DND-41 (cell line): ENCODE results near the gene WDR45.

Experiments used
- ATAC-seq: fragments of 200-7000 bp; cut with Tn5 transposase; 3 replicates; pipeline ENCODE4 v1.9.1; 2021; ENCODE audit warnings: low read depth; ENCODE audit not compliant: insufficient read depth
- DNase-seq: peaks from one replicate; pipeline ENCODE4 v3.0.0-alpha.2; 2020
- H2AFZ ChIP-seq: 2 replicates; pipeline ENCODE4 v1.6.0; 2012; ENCODE audit warnings: low read depth, low read length
- H3K27ac ChIP-seq: 2 replicates; pipeline ENCODE4 v1.5.1; 2012; ENCODE audit warnings: low read length, inconsistent platforms
- H3K27me3 ChIP-seq: fragments of 200-600 bp; sonication (generic); 2 replicates; pipeline ENCODE4 v1.6.0; 2012; ENCODE audit warnings: low read length, mild to moderate bottlenecking, inconsistent platforms; ENCODE audit not compliant: insufficient read depth, poor library complexity
- H3K36me3 ChIP-seq: 2 replicates; pipeline ENCODE4 v1.5.1; 2012; ENCODE audit warnings: low read length, inconsistent platforms; ENCODE audit not compliant: insufficient read depth
- H3K4me1 ChIP-seq: 2 replicates; pipeline ENCODE4 v1.5.1; 2012; ENCODE audit warnings: mild to moderate bottlenecking, low read length; ENCODE audit not compliant: insufficient read depth
- H3K4me2 ChIP-seq: 2 replicates; pipeline ENCODE4 v1.6.0; 2012; ENCODE audit warnings: mild to moderate bottlenecking, moderate library complexity, low read length, inconsistent platforms; ENCODE audit not compliant: insufficient read depth
- H3K4me3 ChIP-seq, 2 experiments: fragments of 200-600 bp in 1 of 2; shearing (Covaris generic) in 1 of 2; 2 replicates each; pipeline ENCODE4 v1.5.1; 2012 to 2016; ENCODE audit warnings: inconsistent platforms in 2 of 2, low read length in 2 of 2, mild to moderate bottlenecking in 2 of 2, low read depth in 1 of 2, moderate library complexity in 1 of 2
- H3K79me2 ChIP-seq: 2 replicates; pipeline ENCODE4 v1.6.0; 2012; ENCODE audit warnings: low read length, inconsistent platforms; ENCODE audit not compliant: insufficient read depth
- H3K9ac ChIP-seq: 2 replicates; pipeline ENCODE4 v1.6.0; 2012; ENCODE audit warnings: low read depth, mild to moderate bottlenecking, inconsistent platforms, low read length, moderate library complexity
- H3K9me3 ChIP-seq: 2 replicates; pipeline ENCODE4 v1.5.1; 2012; ENCODE audit warnings: low read length, moderate library complexity, mild to moderate bottlenecking, inconsistent platforms; ENCODE audit not compliant: insufficient read depth, severe bottlenecking
- H4K20me1 ChIP-seq: 2 replicates; pipeline ENCODE4 v1.6.0; 2012; ENCODE audit warnings: low read length; ENCODE audit not compliant: insufficient read depth
- EZH2 ChIP-seq: IDR thresholded peaks from 3 replicates; pipeline ENCODE4 v1.6.1; 2012; ENCODE audit warnings: borderline replicate concordance, low read depth, mild to moderate bottlenecking, moderate library complexity, low read length, inconsistent platforms; ENCODE audit not compliant: severe bottlenecking
- TF ChIP-seq, protein P1 (sequence below): IDR thresholded peaks from 2 replicates; pipeline ENCODE4 v1.5.1; 2012; ENCODE audit warnings: borderline replicate concordance, low read length, moderate library complexity, mild to moderate bottlenecking; ENCODE audit not compliant: poor library complexity, severe bottlenecking; ENCODE audit errors: extremely low read depth

The WDR45 gene

DNA sequence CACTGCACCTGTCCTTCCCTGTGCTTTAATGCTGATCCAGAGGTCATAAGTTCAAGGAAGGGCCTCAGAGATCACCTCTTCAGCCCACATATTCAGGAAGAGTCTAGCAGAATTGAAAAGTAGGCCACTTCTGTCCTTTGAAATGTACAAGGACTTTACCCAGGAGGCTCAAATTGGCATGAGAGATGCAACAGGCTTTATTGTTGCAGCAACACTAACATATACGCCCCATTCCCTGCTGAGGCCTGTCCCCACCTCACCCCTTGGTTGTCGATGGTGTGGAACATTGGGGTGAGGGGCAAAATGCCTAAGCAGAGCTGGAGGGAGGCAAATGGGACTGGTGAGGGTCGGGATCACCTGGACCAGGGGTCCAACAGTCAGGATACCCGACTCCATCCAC, 8.7 kb downstream of the WDR45 start:
- no peaks in the 10 kb centered on the region for H3K27me3 ChIP-seq
- H3K4me1 ChIP-seq: peaks cover 27% of the 10 kb centered on the region
- H3K9ac ChIP-seq: no peak overlapping the region
- no peak overlapping the region for H3K27ac ChIP-seq
- TF ChIP-seq, protein P1, sequence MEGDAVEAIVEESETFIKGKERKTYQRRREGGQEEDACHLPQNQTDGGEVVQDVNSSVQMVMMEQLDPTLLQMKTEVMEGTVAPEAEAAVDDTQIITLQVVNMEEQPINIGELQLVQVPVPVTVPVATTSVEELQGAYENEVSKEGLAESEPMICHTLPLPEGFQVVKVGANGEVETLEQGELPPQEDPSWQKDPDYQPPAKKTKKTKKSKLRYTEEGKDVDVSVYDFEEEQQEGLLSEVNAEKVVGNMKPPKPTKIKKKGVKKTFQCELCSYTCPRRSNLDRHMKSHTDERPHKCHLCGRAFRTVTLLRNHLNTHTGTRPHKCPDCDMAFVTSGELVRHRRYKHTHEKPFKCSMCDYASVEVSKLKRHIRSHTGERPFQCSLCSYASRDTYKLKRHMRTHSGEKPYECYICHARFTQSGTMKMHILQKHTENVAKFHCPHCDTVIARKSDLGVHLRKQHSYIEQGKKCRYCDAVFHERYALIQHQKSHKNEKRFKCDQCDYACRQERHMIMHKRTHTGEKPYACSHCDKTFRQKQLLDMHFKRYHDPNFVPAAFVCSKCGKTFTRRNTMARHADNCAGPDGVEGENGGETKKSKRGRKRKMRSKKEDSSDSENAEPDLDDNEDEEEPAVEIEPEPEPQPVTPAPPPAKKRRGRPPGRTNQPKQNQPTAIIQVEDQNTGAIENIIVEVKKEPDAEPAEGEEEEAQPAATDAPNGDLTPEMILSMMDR: no peak
- TF ChIP-seq EZH2: no peak
- ATAC-seq (no peak), DNase-seq (no peak)
- no peak overlapping the region for H3K4me3 ChIP-seq
- H3K79me2 ChIP-seq: peaks cover 16% of the 10 kb centered on the region
- no peak overlapping the region for H3K4me2 ChIP-seq
- H2AFZ ChIP-seq: no peak overlapping the region
- no peaks in the 10 kb centered on the region for H3K9me3 ChIP-seq
- no peaks in the 10 kb centered on the region; the same call in 1 of the 2 replicates for H4K20me1 ChIP-seq
- H3K36me3 ChIP-seq: peaks cover 17% of the 10 kb centered on the region

- Histone ChIP-seq H3K9ac (no peak overlapping the region), H3K4me3 (no peak overlapping the region), H4K20me1 (no peaks in the 10 kb centered on the region; the same call in 1 of the 2 replicates), H3K27me3 (no peaks in the 10 kb centered on the region), H3K4me2 (no peak overlapping the region), H3K4me1 (peaks cover 18% of the 10 kb centered on the region), H3K9me3 (no peaks in the 10 kb centered on the region), H3K36me3 (peaks cover 12% of the 10 kb centered on the region), H3K27ac (no peak overlapping the region), H2AFZ (no peak overlapping the region), H3K79me2 (peaks cover 16% of the 10 kb centered on the region)
- no peak for TF ChIP-seq EZH2
- TF ChIP-seq, protein P1: no peak
- DNase-seq (no peak), ATAC-seq (no peak)
Observed at GRCh38 chrX:49069038-49069437, 10.6 kb downstream of the WDR45 start.

GRCh38 chrX:49067285-49068120, 12.2 kb downstream of the WDR45 start:
- Histone ChIP-seq H3K4me2 (no peak overlapping the region), H3K9ac (no peak overlapping the region), H3K36me3 (peaks cover 18% of the 10 kb centered on the region), H3K27me3 (no peaks in the 10 kb centered on the region), H3K4me1 (peaks cover 6% of the 10 kb centered on the region), H3K27ac (no peak overlapping the region), H3K9me3 (no peaks in the 10 kb centered on the region), H4K20me1 (no peaks in the 10 kb centered on the region), H2AFZ (no peak overlapping the region), H3K79me2 (peaks cover 3% of the 10 kb centered on the region), H3K4me3 (no peak overlapping the region)
- DNase-seq: no peak
- TF ChIP-seq EZH2: no peak
- TF ChIP-seq, protein P1: no peak
- ATAC-seq: 0 out of 3 replicates have a peak, but pooled peaks have one; percentile 17
